ENCODE data around the gene FHOD3. TPM values are rescaled to one million over a fixed set of nuclear protein-coding genes. Genes with fewer than 3 reads are reported as not detected.

The FHOD3 gene
- total RNA-seq, 1 donor from 2014 or later, result 16.3 TPM

DNA sequence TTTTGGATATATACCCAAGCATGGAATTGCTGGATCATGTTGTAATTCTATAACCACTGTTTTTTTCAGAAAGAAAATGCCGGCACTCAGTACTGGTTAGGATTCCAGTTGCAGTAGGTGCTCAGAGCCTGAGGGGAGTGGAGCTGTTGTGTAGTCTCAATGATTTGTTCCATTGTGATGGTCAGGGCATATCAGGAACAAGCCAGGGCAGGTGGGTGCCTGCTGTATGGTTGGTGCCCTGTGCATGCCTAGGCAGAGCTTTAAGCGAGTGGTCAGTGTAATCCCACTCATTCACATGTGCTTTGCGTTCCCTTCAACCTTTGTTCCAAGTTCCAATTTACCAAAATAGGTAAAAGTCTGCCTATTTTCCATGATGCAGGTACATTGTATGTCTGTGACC is 100.9 kb downstream of the FHOD3 start:
- peaks cover 30% of the 10 kb centered on the region for H3K9me3 Mint-ChIP-seq
- H3K36me3 Mint-ChIP-seq, result peaks cover 6% of the 10 kb centered on the region
- no peak overlapping the region for H3K4me3 Mint-ChIP-seq
- no peaks in the 10 kb centered on the region for H3K27me3 Mint-ChIP-seq (ENCODE audit: low read depth)
- no peak overlapping the region for H3K27ac Mint-ChIP-seq
- no peak for DNase-seq (ENCODE audit: low spot score in 2 of 2, unreplicated experiment in 2 of 2)
- TF ChIP-seq, protein P1, sequence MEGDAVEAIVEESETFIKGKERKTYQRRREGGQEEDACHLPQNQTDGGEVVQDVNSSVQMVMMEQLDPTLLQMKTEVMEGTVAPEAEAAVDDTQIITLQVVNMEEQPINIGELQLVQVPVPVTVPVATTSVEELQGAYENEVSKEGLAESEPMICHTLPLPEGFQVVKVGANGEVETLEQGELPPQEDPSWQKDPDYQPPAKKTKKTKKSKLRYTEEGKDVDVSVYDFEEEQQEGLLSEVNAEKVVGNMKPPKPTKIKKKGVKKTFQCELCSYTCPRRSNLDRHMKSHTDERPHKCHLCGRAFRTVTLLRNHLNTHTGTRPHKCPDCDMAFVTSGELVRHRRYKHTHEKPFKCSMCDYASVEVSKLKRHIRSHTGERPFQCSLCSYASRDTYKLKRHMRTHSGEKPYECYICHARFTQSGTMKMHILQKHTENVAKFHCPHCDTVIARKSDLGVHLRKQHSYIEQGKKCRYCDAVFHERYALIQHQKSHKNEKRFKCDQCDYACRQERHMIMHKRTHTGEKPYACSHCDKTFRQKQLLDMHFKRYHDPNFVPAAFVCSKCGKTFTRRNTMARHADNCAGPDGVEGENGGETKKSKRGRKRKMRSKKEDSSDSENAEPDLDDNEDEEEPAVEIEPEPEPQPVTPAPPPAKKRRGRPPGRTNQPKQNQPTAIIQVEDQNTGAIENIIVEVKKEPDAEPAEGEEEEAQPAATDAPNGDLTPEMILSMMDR (IDR thresholded peaks at IDR 0.05; ENCODE audit: unreplicated experiment), result no peak
- H3K4me1 Mint-ChIP-seq, result no peaks in the 10 kb centered on the region

DNA sequence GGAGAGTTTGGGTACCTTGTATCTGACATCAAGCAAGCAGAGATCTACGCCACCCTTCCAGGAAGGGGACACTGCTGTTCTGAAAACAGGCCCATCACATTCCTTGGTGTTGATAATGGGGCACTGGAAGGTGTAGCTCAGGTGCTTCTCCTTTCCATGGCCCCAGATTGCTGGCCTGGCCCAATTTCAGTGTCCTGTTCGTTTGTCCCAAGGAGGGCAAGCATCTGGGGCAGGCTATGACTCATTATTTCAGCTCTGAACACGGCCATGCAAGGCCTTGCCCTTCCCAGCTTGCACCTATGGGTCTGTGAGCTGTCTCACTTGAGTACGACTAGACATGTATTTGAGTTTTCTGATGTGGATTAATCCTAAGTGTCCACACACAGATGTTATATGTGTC is 101.5 kb downstream of the FHOD3 start:
- Mint-ChIP-seq H3K27ac (no peak overlapping the region), H3K9me3 (peaks cover 25% of the 10 kb centered on the region), H3K4me3 (no peak overlapping the region), H3K4me1 (no peaks in the 10 kb centered on the region), H3K36me3 (peaks cover 2% of the 10 kb centered on the region), H3K27me3 (ENCODE audit: low read depth) (no peaks in the 10 kb centered on the region)
- TF ChIP-seq, protein P1 (IDR thresholded peaks at IDR 0.05; ENCODE audit: unreplicated experiment), result no peak
- no peak for DNase-seq (ENCODE audit: low spot score in 2 of 2, unreplicated experiment in 2 of 2)

DNA sequence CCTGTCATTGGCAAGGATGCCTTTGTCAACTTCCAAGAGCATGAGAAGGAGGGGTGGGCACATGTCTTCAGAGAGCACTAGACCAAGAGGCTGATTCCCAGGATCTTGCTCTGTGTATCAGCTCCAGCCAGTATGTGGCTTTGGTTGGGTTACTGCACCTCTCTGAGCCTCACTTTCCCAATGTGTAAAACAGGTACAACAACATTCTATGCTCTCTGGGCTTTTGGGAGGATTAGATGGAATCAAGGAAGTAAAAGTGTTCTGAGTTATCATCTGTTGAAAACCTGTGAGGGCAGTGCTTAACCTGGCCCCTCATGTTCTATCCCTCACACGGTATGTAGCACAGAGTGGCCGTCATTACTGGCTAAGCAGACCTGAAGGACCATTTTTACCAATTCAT is 103.9 kb downstream of the FHOD3 start:
- Mint-ChIP-seq H3K9me3 (peaks cover 12% of the 10 kb centered on the region), H3K4me3 (no peak overlapping the region), H3K27ac (no peak overlapping the region), H3K27me3 (ENCODE audit: low read depth) (no peaks in the 10 kb centered on the region), H3K36me3 (no peaks in the 10 kb centered on the region), H3K4me1 (no peaks in the 10 kb centered on the region)
- TF ChIP-seq, protein P1 (IDR thresholded peaks at IDR 0.05; ENCODE audit: unreplicated experiment), result no peak
- no peak for DNase-seq (ENCODE audit: low spot score in 2 of 2, unreplicated experiment in 2 of 2)

DNA sequence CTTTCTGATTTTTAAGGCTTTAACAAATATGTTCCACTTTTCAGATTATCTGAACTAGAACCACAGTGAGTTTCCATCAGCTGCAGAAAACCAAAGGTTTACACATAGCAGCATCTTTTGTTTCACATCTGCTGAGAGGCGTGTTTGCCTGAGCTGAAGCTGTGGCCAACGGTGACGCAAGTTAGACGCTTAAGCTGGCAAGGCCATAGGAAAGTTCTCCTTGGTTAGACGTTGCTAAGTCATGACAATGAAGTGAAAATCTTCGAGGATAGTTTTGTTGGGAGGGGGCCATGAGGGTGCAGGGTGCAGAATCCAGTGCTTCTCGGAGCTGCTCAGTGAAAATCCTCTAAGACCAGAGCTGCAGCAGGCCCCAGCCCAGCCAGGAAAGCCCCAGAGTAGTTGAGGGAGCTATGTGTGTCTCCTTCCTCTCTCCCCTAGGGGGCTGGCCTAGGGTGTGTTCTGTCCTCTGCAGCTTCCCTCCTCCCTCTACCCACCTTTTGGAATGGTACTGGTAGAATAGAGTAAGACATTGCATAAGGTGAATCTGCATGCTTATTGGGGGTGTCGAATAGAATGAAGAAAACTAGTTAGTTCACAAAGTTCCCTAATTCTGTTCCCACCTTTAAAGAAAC is 105.4 kb downstream of the FHOD3 start:
- H3K9me3 Mint-ChIP-seq, result no peaks in the 10 kb centered on the region
- TF ChIP-seq, protein P1 (IDR thresholded peaks at IDR 0.05; ENCODE audit: unreplicated experiment), result no peak
- DNase-seq (ENCODE audit: low spot score in 2 of 2, unreplicated experiment in 2 of 2), result no peak
- H3K4me3 Mint-ChIP-seq, result no peak overlapping the region
- no peak overlapping the region for H3K27ac Mint-ChIP-seq
- H3K36me3 Mint-ChIP-seq, result no peaks in the 10 kb centered on the region
- H3K27me3 Mint-ChIP-seq (ENCODE audit: low read depth), result no peaks in the 10 kb centered on the region
- H3K4me1 Mint-ChIP-seq, result no peaks in the 10 kb centered on the region

DNA sequence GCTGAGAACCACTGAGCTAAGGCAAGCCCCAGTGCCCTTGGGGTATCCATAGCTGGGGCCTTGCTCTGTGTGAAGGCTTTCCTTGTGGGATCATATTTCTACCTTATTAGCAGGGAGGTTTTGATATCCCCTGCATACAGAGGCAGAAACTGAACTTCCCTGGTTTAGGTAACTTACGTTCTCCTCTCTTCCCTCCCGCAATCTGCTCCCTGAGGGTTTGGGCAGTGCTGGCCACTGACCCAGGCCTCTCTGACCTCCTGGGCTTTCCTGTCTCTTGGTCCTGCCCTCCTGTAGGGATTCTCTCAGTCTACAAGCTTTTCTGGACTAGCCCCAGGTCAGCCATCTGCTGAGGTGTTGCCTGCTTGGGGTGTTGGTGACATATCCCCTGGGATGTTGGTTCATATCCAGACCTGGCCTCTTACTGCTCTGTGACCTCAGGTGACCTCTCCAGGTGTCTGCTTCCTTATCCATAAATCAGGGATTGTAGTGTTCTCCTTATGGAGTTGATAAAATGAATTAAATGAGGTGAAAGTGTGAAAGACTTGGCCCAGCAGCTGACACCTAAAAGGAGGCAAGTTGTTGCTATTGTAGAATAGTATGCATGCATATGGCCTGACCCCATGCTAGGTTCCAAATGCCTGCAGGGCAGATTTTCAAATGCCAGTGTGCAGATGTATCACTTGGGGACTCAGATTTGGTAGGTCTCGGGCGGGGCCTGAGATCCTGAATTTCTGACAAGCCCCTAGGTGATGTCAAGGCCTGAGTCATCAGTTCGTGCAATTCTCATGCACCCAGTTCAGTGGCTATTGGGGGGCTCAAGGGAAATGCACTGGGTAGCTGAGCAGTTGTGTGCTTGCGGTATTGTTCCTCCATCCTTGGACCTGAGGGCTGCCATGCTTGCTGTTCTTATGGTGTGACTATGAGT is 106.6 kb downstream of the FHOD3 start:
- no peak for DNase-seq (ENCODE audit: low spot score in 2 of 2, unreplicated experiment in 2 of 2)
- no peaks in the 10 kb centered on the region for H3K36me3 Mint-ChIP-seq
- TF ChIP-seq, protein P1 (IDR thresholded peaks at IDR 0.05; ENCODE audit: unreplicated experiment), result no peak
- H3K27ac Mint-ChIP-seq, result no peak overlapping the region
- no peaks in the 10 kb centered on the region for H3K9me3 Mint-ChIP-seq
- no peaks in the 10 kb centered on the region for H3K27me3 Mint-ChIP-seq (ENCODE audit: low read depth)
- H3K4me1 Mint-ChIP-seq, result no peaks in the 10 kb centered on the region
- H3K4me3 Mint-ChIP-seq, result no peak overlapping the region
